GM18505 (cell line): Measurements from ENCODE around the gene CALY.
A peak's percentile ranks its signal among the peaks of the same experiment; 100 is the strongest.

Experiments used
- ATAC-seq: cut with Tn5 transposase; IDR thresholded peaks from one replicate; pipeline ENCODE4 v1.9.1; 2021; ENCODE audit not compliant: unreplicated experiment
- POLR2A ChIP-seq: IDR thresholded peaks from 4 replicates; pipeline ENCODE4 v1.6.1; 2011; ENCODE audit warnings: borderline replicate concordance; ENCODE audit not compliant: insufficient read depth, insufficient read length; ENCODE audit errors: extremely low read depth

The CALY gene

GRCh38 chr10:133361227-133361626 is 24.5 kb upstream of the CALY start:
- no peak for TF ChIP-seq POLR2A
- ATAC-seq, result no peak

GRCh38 chr10:133359972-133360610 is 23.4 kb upstream of the CALY start:
- no peak for ATAC-seq
- TF ChIP-seq POLR2A, result no peak

- TF ChIP-seq POLR2A, result no peak
- no peak for ATAC-seq
These were observed 22.9 kb upstream of the CALY start for GRCh38 chr10:133359554-133359971.

- ATAC-seq, result no peak
These were observed 22.2 kb upstream of the CALY start for GRCh38 chr10:133358925-133359310.

DNA sequence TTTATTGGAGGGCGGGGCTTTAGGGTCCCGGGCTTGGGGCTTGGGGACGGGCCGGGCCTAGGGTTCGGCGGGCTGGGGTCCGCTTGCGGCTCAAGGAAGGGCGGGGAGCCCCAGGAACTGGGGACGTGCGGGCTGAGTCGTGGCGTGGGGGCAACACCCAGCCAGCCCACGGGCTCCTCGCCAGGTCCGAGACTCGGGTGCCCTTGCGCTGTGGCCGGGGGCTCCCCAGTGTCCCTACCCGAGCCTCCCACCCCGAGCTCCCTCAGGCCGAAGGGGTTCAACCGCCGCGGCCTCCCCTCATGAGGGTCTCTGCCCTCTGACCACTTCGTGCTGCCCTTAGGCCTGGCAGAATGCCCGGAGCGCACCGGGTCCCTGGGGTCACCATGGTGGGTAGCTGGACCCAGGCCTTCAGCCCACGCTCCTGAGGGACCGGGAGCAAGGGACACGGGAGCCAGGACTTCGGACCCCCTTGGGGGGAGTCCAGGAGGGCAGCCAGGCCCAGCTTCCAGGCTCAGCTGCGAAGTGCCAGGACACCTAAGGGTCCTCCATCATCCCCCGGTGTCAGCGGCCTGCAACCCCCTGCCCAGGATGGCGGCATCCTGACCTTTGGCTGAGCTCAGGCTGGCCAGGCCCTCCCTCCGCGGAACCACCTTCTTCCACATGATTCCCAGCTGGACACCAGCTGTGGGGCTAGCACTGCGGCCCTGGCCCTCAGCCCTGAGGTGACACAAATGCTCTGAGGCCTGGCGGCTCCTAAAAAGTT is 21.6 kb upstream of the CALY start:
- no peak for TF ChIP-seq POLR2A
- ATAC-seq, result no peak

More at GRCh38 chr10:133358925-133359310, 22.2 kb upstream of the CALY start:
- TF ChIP-seq POLR2A, result no peak

DNA sequence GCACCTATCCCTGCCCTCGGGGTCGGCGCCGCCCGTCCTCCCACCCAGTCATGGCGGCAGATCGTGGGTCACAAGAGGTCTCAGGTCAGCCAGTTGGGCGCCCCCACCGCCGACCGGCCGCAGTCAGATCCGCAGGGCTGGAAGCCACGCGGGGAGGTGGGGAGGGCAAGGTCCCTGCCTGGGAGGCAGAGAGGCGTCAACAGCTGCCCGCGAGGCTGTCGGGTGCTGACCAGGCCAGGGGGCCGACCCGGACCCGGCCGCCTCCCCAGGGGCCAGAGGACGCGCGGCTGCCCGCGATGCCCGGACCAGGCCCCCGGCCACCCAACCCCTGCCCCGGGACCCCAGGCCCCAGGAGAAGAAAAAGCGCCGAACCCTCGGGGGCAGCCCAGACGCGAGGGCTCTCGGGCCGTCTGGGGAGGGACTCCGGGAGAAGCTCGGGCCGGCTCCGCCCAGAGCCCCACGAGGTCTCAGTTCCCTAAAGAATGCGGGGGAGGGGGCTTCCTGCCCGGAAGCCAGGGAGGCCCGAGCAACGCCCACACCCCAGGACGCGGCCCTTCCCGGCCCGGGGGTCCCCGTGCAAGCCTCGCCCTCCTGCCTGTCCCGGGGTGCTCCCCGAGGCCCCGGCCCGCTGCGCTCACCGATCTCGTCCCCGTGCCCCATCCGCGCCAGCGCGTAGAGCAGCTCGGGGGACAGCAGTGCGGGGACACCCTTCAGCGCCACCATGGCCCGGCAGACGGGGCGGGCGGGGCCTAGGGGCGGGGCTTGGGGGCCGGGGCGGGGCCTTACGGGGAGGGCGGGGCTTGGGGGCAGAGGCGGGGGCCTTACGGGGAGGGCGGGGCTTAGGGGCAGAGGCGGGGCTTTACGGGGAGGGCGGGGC is 20.8 kb upstream of the CALY start, which contains the start of gene FUOM:
TSS of gene FUOM (minus strand) at position 735 of the 877 bp plus-strand sequence. CDS start at position 723, 12 bp downstream.
- ATAC-seq, result peak; percentile 55
- peak; percentile 48 for TF ChIP-seq POLR2A

DNA sequence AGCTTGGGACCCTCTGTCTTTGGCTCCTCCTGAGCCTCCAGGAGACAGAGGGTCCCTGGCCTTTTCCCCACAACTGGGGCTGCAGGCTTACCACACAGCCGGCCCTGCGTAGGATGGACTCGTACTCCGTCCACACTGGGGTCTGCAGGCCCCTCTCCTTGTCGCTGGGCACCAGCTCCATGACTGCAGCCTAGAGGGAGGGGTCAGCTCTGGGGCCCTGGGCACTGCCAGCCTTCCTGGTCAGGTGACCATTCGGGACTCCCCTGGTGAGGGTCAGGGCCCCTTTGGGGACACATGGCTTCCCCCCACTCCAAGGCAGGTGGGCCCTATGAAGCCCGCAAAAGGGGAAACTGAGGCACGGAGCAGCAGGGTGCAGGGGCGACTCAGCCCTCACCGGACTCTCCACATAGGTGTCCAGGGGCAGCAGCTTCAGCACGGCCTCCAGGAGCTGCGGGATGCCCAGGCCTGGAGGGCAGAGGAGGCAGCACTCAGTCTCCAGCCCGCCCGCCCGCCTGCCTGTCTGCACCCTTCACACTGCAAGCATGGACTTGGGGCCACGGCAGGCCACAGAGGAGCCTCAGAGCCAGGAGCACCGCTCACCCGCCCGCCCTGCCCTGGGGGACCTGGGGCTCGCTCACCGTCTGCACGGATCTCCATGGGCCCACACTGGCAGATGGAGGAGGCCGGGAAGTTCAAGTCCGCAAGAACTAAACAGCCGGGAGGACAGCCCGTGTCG is 20.0 kb upstream of the CALY start:
- no peak for TF ChIP-seq POLR2A
- ATAC-seq, result no peak

DNA sequence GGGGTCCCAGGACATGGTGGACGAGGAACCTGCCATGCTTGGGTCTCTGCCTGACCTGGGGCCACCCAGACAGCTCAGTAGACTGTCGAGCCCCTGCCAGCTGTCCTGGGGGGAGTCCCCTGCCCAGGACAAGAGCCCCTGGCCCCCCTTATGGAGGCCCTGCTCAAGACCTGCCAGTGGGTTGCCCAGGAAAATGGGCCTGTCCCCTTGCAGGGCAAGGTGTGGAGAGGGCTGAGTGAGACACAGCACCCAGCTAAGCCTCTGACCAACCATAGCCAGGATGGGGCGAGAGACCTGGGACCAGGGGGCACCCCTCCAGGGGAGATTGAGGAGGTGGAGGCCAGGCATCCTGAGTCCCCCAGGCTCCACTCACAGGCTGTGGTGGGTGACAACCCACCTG is 19.3 kb upstream of the CALY start:
- TF ChIP-seq POLR2A, result no peak
- no peak for ATAC-seq

- TF ChIP-seq POLR2A, result no peak
- no peak for ATAC-seq
These were observed 18.6 kb upstream of the CALY start for GRCh38 chr10:133355266-133355665.

- no peak for ATAC-seq
- no peak for TF ChIP-seq POLR2A
These were observed 18.1 kb upstream of the CALY start for GRCh38 chr10:133354672-133355240.

- no peak for ATAC-seq
- TF ChIP-seq POLR2A, result no peak
These were observed 17.4 kb upstream of the CALY start for GRCh38 chr10:133353988-133354605.
